GM19023 (cell line): ENCODE results near the gene ERGIC2.

Experiments
- ATAC-seq: cut with Tn5 transposase; IDR thresholded peaks from one replicate; pipeline ENCODE4 v1.9.1; 2021; ENCODE audit warnings: mild to moderate bottlenecking, moderate library complexity; ENCODE audit not compliant: unreplicated experiment

Gene ERGIC2

GRCh38 chr12:29376118-29376517 is 4.9 kb downstream of the ERGIC2 start:
- no peak for ATAC-seq

GRCh38 chr12:29374913-29375312 is 6.1 kb downstream of the ERGIC2 start:
- ATAC-seq: no peak

GRCh38 chr12:29374012-29374411 is 7.0 kb downstream of the ERGIC2 start:
- no peak for ATAC-seq

- ATAC-seq: no peak
Observed at GRCh38 chr12:29365091-29365490, 15.9 kb downstream of the ERGIC2 start.

- no peak for ATAC-seq
Observed at GRCh38 chr12:29354954-29355353, 26.0 kb downstream of the ERGIC2 start.

- no peak for ATAC-seq
Observed at GRCh38 chr12:29350080-29350479, 30.9 kb downstream of the ERGIC2 start.

GRCh38 chr12:29346769-29347421 is 34.1 kb downstream of the ERGIC2 start:
- no peak for ATAC-seq

- no peak for ATAC-seq
Observed at GRCh38 chr12:29343022-29343799, 37.8 kb downstream of the ERGIC2 start.

- no peak for ATAC-seq
Observed at GRCh38 chr12:29337325-29337724, 43.6 kb downstream of the ERGIC2 start.

GRCh38 chr12:29334937-29335336 is 46.0 kb downstream of the ERGIC2 start:
- ATAC-seq: no peak

GRCh38 chr12:29333178-29333577 is 47.8 kb downstream of the ERGIC2 start:
- ATAC-seq: no peak

- no peak for ATAC-seq
Observed at GRCh38 chr12:29329411-29329810, 51.6 kb downstream of the ERGIC2 start.

- ATAC-seq: no peak
Observed at GRCh38 chr12:29322157-29322556, 58.8 kb downstream of the ERGIC2 start.

GRCh38 chr12:29320295-29321085 is 60.5 kb downstream of the ERGIC2 start:
- no peak for ATAC-seq

GRCh38 chr12:29317556-29318363 is 63.2 kb downstream of the ERGIC2 start:
- ATAC-seq: peak; percentile 99

GRCh38 chr12:29316752-29317151 is 64.2 kb downstream of the ERGIC2 start:
- ATAC-seq: no peak

- no peak for ATAC-seq
Observed at GRCh38 chr12:29314416-29314815, 66.6 kb downstream of the ERGIC2 start.

- no peak for ATAC-seq
Observed at GRCh38 chr12:29310899-29311298, 70.1 kb downstream of the ERGIC2 start.

- ATAC-seq: no peak
Observed at GRCh38 chr12:29309320-29309902, 71.6 kb downstream of the ERGIC2 start.

- no peak for ATAC-seq
Observed at GRCh38 chr12:29306682-29307081, 74.3 kb downstream of the ERGIC2 start.
